GM12892 (cell line): ENCODE data around the gene MT1X.

Source experiments
- POLR2A ChIP-seq: IDR thresholded peaks from 2 replicates; pipeline ENCODE4 v1.6.1; 2011; ENCODE audit warnings: low read depth, low read length, control low read depth
- POLR2AphosphoS5 ChIP-seq: IDR thresholded peaks from 2 replicates; pipeline ENCODE4 v1.6.1; 2011; ENCODE audit warnings: low read depth, low read length, control low read depth

- TF ChIP-seq POLR2A (no peak), POLR2AphosphoS5 (no peak)
These were observed 46.8 kb upstream of the MT1X start for GRCh38 chr16:56635441-56635967.
